Gastroesophageal sphincter (tissue), 4 donors: ENCODE data around the gene AIMP1. TPM values are rescaled to one million over a fixed set of nuclear protein-coding genes. Genes with fewer than 3 reads are reported as not detected.

Experiments used
- ATAC-seq: fragments of 150-250 bp; one replicate; pipeline ENCODE4 v1.9.1; 2016; ENCODE audit warnings: mild to moderate bottlenecking, moderate library complexity
- H3K27ac ChIP-seq, 4 donors: fragments of 200-600 bp; sonication (generic) in 3 of 4; 1 replicate in 3 of 4; 2 replicates in 1 of 4; pipeline ENCODE4 v1.5.1; 2016 to 2019
- H3K27me3 ChIP-seq: fragments of 200-600 bp; sonication (generic); one replicate; pipeline ENCODE4 v1.5.1; 2019
- H3K36me3 ChIP-seq, 2 donors: fragments of 200-600 bp; sonication (generic); one replicate each; pipeline ENCODE4 v1.5.1; 2019; ENCODE audit warnings: control low read depth in 1 of 2
- H3K4me1 ChIP-seq, 3 donors: fragments of 200-600 bp; sonication (generic); 1 replicate in 2 of 3; 2 replicates in 1 of 3; pipeline ENCODE4 v1.5.1; 2016 to 2019; ENCODE audit warnings: control low read depth in 2 of 3
- H3K4me3 ChIP-seq, 2 donors: fragments of 200-600 bp; sonication (generic); one replicate each; pipeline ENCODE4 v1.5.1; 2019; ENCODE audit warnings: mild to moderate bottlenecking in 1 of 2, moderate library complexity in 1 of 2
- H3K9me3 ChIP-seq, 3 donors: fragments of 200-600 bp; sonication (generic); one replicate each; pipeline ENCODE4 v1.5.1; 2017 to 2019; ENCODE audit warnings: control low read depth in 2 of 3
- CTCF ChIP-seq, 4 experiments: fragments of 200-600 bp in 2 of 4; fragments of 450-650 bp in 2 of 4; sonication (generic) in 1 of 4; IDR thresholded peaks; one replicate each; pipeline ENCODE4 v1.5.1; 2017 to 2019; ENCODE audit warnings: antibody characterized with exemption in 4 of 4, mild to moderate bottlenecking in 2 of 4, moderate library complexity in 2 of 4
- EP300 ChIP-seq: sonication (generic); formaldehyde crosslinking; IDR thresholded peaks from one replicate; pipeline ENCODE4 v1.6.1; 2017; ENCODE audit warnings: antibody characterized with exemption, mild to moderate bottlenecking
- POLR2A ChIP-seq, 2 donors: fragments of 450-650 bp; IDR thresholded peaks; one replicate each; pipeline ENCODE4 v1.6.1; 2017; ENCODE audit warnings: antibody characterized with exemption in 2 of 2, mild to moderate bottlenecking in 2 of 2, moderate library complexity in 1 of 2
- POLR2AphosphoS5 ChIP-seq: sonication (generic); formaldehyde crosslinking; IDR thresholded peaks from one replicate; pipeline ENCODE4 v1.6.1; 2017; ENCODE audit warnings: antibody characterized with exemption
- WGBS, 2 donors: methylation state at CpG; one replicate each; pipeline ENCODE4 v1.1.5; 2018; ENCODE audit warnings: low coverage in 1 of 2; 5-methylcytosine and 5-hydroxymethylcytosine counted together
- total RNA-seq, 4 donors: library from RNA; depleted of rRNA; stranded (reverse); fragments of >200 nt; gene quantifications; one replicate each; pipeline ENCODE4 v1.1.0, GENCODE V29; 2016

Gene AIMP1
- total RNA-seq, 4 donors from 2014 or later: 29.7 to 34.7 (median 33.2) TPM

- WGBS, 2 donors: 33 to 54% methylated on average over 1 of the region's 1 CpG
- Histone ChIP-seq H3K4me1 (no peaks in the 10 kb centered on the region), H3K27me3 (no peaks in the 10 kb centered on the region), H3K27ac (no peak overlapping the region), H3K36me3 (peaks cover 0 to 5% of the 10 kb centered on the region in 2 donors), H3K4me3 (no peak overlapping the region), H3K9me3 (no peaks in the 10 kb centered on the region)
- TF ChIP-seq CTCF (IDR thresholded peaks at IDR 0.05): no peak
- no peak for ATAC-seq
These were observed 39.1 kb upstream of the AIMP1 start for GRCh38 chr4:106277140-106277675.

GRCh38 chr4:106284227-106284626 is 32.1 kb upstream of the AIMP1 start:
- no peak for TF ChIP-seq POLR2AphosphoS5
- no peak for TF ChIP-seq POLR2A (IDR thresholded peaks at IDR 0.05)
- no peak for TF ChIP-seq EP300
- TF ChIP-seq CTCF (IDR thresholded peaks at IDR 0.05): no peak
- no peak overlapping the region for H3K27ac ChIP-seq
- no peaks in the 10 kb centered on the region for H3K9me3 ChIP-seq
- peaks cover 0 to 19% of the 10 kb centered on the region in 2 donors for H3K36me3 ChIP-seq
- H3K4me1 ChIP-seq: no peaks in the 10 kb centered on the region
- ATAC-seq: no peak
- no peaks in the 10 kb centered on the region for H3K27me3 ChIP-seq
- no peak overlapping the region for H3K4me3 ChIP-seq
- WGBS, 2 donors: 67 to 73% methylated on average over 3 of the region's 3 CpGs

GRCh38 chr4:106286611-106287010 is 29.7 kb upstream of the AIMP1 start:
- TF ChIP-seq POLR2A (IDR thresholded peaks at IDR 0.05): no peak
- no peak for TF ChIP-seq CTCF (IDR thresholded peaks at IDR 0.05)
- no peak for TF ChIP-seq EP300
- no peak for TF ChIP-seq POLR2AphosphoS5
- WGBS, 2 donors: 98 to 99% methylated on average over 6 to 7 of the region's 8 CpGs
- Histone ChIP-seq H3K27me3 (no peaks in the 10 kb centered on the region), H3K4me1 (no peaks in the 10 kb centered on the region), H3K9me3 (no peaks in the 10 kb centered on the region), H3K4me3 (no peak overlapping the region), H3K27ac (no peak overlapping the region), H3K36me3 (peaks cover 0 to 37% of the 10 kb centered on the region in 2 donors)
- ATAC-seq: no peak

- Histone ChIP-seq H3K4me1 (no peaks in the 10 kb centered on the region), H3K9me3 (no peaks in the 10 kb centered on the region), H3K27me3 (no peaks in the 10 kb centered on the region), H3K4me3 (no peak overlapping the region), H3K27ac (no peak overlapping the region), H3K36me3 (peaks cover 0 to 45% of the 10 kb centered on the region in 2 donors)
- no peak for ATAC-seq
- TF ChIP-seq POLR2A (IDR thresholded peaks at IDR 0.05) (no peak), POLR2AphosphoS5 (no peak), CTCF (IDR thresholded peaks at IDR 0.05) (no peak), EP300 (no peak)
These were observed 28.9 kb upstream of the AIMP1 start for GRCh38 chr4:106287353-106287969.

GRCh38 chr4:106289737-106290136 is 26.6 kb upstream of the AIMP1 start:
- Histone ChIP-seq H3K4me1 (no peaks in the 10 kb centered on the region), H3K27ac (no peak overlapping the region), H3K4me3 (no peak overlapping the region), H3K36me3 (peaks cover 0 to 66% of the 10 kb centered on the region in 2 donors), H3K27me3 (no peaks in the 10 kb centered on the region), H3K9me3 (no peaks in the 10 kb centered on the region)
- WGBS, 2 donors: 63 to 67% methylated on average over 1 of the region's 2 CpGs
- ATAC-seq: no peak
- TF ChIP-seq CTCF (IDR thresholded peaks at IDR 0.05) (no peak), POLR2AphosphoS5 (no peak), EP300 (no peak)
